OCI-M2 (cell line): ENCODE data around the gene SLC2A11.
A peak's percentile ranks its signal among the peaks of the same experiment; 100 is the strongest.

Experiments
- DNase-seq: peaks from one replicate; lab custom pipeline; 2025; ENCODE audit not compliant: unreplicated experiment; lab: John Stamatoyannopoulos, UW

The SLC2A11 gene, protein sequence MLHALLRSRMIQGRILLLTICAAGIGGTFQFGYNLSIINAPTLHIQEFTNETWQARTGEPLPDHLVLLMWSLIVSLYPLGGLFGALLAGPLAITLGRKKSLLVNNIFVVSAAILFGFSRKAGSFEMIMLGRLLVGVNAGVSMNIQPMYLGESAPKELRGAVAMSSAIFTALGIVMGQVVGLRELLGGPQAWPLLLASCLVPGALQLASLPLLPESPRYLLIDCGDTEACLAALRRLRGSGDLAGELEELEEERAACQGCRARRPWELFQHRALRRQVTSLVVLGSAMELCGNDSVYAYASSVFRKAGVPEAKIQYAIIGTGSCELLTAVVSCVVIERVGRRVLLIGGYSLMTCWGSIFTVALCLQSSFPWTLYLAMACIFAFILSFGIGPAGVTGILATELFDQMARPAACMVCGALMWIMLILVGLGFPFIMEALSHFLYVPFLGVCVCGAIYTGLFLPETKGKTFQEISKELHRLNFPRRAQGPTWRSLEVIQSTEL

DNA sequence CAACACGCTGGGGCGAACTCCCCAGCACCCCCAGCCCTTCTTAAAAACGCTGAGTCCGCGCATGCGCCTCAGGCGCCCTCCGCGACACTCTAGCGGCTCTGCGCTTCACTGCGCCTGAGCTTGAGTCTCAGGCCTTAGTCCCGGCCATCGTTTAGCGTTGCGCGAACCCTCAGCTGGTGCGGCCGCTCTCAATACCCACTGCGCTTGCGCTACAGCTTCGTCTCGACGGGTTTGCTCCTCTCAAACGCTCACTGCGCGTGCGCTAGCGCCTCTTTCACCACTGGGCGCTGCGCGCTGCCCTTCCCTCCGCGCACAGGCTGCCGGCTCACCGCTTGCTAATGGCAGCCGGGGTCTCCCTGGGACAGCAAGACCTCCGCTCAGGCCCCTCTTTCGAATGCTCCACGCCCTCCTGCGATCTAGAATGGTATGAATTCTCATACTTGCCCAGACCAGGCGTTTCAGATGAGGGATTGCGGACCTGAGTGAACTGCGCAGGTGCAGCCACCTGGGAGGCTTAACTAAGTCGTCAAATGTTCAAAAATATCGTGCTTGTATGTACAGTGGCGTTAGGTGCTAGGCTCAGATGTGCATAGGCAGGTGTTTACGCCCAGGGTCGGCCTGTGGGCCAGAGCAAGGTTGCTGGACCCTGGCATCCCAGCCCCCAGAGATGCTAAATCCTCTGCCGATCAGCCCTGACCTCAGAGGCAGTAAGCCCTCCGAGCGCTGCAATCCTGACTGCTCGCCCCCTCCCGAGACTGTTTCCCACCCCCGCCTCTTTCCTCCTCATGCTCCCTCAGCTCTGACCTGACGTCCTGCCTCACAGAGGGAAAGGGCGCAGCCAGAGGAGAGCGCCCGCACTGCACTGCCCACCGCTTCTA, at the start of gene SLC2A11:
Gene SLC2A11 (plus strand): TSS at position 270 of the 878 bp plus-strand sequence. CDS start 125 bp downstream, at position 395.
- peak; percentile 86 for DNase-seq

DNA sequence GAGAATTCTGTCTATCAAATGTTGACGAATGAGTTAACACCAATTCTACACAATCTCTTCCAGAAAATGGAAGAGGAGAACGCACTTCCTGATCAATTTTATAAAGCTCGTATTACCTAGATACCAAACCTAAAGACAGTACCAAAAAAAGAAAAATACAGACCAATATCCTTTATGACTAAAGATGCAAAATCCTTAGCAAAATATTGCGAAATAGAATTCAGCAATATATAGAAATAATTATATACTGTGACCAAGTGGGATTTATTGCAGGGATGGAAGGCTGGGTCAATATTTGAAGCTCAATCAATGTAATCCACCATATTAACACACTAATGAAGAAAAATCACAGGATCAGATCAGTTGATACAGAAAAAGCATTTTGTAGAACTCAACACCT, 45.3 kb upstream of the SLC2A11 start:
- DNase-seq = no peak

DNA sequence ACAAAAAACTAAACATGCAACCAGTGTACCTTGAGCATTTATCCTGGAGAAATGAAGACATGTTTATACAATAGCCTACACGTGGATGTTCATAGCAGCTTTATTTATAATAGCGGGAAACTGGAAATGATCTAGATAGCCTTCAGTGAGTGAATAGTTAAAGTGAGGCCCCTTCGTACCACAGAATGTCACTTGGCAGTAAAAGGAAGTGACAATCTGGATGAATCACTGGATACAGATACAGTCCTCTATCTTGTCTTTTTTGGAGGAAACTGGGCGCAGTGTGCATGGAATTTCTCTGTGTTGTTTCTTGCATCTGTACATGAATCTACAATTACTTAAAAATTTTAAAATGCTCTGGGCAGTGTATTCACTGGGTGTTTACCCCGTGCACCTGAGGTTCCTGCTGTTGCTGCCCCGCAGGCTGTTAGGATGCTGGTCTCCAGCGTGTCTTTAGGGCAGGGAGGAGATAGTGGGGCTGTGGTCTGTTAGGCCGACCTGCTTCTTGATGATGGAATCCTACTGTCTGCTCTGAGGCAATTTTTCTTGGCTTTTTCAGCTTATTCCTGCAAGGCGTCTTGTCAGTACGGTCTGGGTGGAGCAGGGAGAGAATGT, 42.0 kb upstream of the SLC2A11 start:
- DNase-seq = no peak

- DNase-seq = no peak
These were observed 41.3 kb upstream of the SLC2A11 start for GRCh38 chr22:23816156-23816976.

- no peak for DNase-seq
These were observed 40.5 kb upstream of the SLC2A11 start for GRCh38 chr22:23817146-23817545.

- DNase-seq = no peak
These were observed 39.1 kb upstream of the SLC2A11 start for GRCh38 chr22:23818541-23818940.

DNA sequence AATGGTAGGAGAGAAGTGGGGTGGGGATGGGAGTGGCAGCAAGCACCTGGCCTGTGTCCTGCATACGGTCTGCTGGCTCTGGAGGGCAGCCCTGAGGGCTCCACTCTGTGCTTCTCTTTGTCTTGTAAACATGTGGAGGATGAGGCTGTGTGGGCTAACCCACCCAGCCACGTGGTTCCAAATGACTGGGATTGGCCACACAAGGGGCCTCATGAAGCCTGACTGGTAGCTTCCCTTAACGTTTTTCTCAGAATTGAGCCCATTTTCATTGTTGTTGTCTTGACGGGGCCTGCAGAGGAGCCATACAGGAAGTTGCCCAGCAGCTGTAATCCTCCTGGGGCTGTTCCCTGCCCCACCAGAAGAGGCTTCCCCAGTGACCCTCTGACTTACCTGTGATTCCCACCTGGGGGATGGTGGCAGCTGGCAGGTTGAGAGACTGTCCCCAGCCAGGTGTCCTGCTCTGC, 36.9 kb upstream of the SLC2A11 start:
- DNase-seq = no peak

DNA sequence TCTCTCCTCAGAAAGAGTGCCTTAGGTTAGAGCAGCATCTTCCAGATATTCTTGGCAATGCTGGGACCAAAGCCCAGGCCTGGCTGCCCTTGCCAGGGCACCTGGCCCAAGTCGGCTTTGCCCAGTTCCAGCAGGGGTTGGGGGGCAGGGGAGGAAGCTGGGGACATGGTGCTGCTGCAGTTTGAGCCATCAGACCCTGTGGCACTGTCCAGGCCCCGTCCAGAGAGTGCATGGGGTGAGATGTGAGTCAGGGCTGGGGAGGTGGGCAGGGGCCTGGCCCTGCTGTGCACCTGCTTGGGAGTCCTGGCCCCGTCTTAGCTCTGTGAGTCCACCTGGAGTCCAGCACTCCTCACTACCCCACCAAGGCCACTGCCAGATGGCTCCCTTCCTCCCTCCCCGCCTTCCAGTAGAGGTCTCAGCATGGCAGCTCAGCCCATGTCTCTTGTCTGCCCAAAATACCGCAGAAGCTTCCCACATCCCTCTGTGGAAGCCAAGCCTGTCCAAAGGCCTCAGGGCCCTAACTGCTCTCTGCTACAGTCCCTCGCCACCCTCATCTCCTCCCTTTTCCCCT, 35.5 kb upstream of the SLC2A11 start:
- no peak for DNase-seq

GRCh38 chr22:23823331-23823791, 34.3 kb upstream of the SLC2A11 start:
- no peak for DNase-seq

DNA sequence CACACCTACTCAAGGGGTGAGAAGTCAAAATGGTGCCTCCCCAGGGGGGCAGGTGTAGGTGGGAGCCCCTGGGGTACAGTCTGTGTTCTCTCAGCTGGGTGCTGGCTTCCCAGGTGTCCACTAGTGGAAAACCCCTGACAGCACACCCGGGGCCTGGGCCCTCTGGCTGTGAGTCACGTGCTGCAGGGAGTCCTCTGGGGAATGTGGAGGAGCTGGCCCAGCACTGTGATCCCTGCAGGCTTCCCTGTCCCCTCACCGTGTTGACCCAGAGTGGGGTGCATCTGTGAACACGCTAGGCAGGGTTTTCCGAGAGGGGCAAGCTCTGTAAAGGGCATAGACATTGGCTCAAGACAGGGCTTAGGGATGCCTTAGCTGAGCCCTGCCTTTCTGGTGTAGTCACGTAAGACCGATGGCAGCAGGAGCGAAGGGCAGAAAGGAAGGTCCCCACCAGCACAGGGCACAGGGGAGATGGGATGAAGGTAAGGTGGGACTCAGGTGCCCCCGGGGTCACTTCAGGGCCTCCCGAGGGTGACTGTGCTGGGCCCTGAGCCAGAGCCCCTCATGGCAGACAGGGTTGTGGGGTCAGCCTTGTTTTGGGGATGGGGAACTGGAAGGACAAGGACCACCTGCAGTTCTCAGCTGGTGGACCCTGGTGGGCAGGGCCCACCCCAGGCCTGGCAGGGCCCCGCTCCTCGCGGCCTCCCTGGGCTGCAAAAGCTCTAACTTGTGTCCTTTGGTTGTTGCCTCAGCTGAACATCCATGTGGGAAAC, 33.0 kb upstream of the SLC2A11 start:
- no peak for DNase-seq

GRCh38 chr22:23825246-23825905, 32.3 kb upstream of the SLC2A11 start:
- no peak for DNase-seq

- DNase-seq = no peak
These were observed 30.9 kb upstream of the SLC2A11 start for GRCh38 chr22:23826510-23827350.

GRCh38 chr22:23827351-23827995, 30.2 kb upstream of the SLC2A11 start:
- no peak for DNase-seq

- no peak for DNase-seq
These were observed 28.6 kb upstream of the SLC2A11 start for GRCh38 chr22:23828800-23829680.

- no peak for DNase-seq
These were observed 27.8 kb upstream of the SLC2A11 start for GRCh38 chr22:23829845-23830372.

- no peak for DNase-seq
These were observed 26.4 kb upstream of the SLC2A11 start for GRCh38 chr22:23831261-23831660.
